HG03432 (cell line): Measurements from ENCODE around the gene TAS2R41.

ENCODE experiments used
- ATAC-seq: cut with Tn5 transposase; IDR thresholded peaks from one replicate; pipeline ENCODE4 v1.9.1; 2021; ENCODE audit warnings: mild to moderate bottlenecking, moderate library complexity; ENCODE audit not compliant: unreplicated experiment

Gene TAS2R41

DNA sequence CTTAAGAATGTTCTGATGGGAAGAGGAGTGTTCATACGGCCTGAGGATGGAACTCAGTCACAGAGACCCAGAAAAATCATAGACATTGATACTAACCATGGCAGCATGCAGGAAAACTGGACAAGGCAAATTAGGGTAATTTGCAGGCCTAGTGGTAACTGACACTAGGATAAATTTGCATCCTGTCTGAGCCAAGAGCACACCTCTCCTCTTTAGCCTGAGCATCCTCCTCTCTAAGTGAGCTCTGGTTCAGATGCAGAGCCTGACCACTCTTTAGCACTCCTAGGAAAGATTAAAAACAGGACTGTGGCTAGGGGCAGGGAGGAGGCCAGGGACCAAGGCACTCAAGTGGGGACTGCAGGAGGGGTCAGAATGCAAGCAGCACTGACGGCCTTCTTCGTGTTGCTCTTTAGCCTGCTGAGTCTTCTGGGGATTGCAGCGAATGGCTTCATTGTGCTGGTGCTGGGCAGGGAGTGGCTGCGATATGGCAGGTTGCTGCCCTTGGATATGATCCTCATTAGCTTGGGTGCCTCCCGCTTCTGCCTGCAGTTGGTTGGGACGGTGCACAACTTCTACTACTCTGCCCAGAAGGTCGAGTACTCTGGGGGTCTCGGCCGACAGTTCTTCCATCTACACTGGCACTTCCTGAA lies at the start of gene TAS2R41:
Gene TAS2R41, plus strand, starts transcription at position 373 of the 650 bp plus-strand sequence. Its CDS starts 0 bp downstream, at position 373.
- no peak for ATAC-seq

GRCh38 chr7:143429770-143430698 lies 47.6 kb upstream of the TAS2R41 start:
- no peak for ATAC-seq

- ATAC-seq: no peak
Measured at GRCh38 chr7:143431109-143431508, 46.6 kb upstream of the TAS2R41 start.

DNA sequence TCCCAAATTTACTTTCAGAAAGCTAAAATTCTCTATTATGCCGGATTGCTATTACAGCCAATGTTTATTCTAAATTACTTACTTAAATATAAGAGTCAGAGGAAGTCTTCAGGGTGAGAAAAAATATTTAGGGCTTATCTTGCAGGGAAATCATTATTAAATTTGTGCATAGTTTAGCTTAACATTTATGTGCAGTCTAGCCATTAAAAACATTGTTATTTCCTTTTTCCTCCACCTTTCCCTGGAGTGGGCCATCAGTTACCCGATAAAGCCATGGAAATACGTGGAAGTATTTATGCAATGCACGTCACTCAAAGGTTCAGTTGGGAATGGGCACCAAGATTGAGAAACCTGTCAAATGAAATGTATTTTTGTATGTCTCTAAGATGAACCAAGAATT lies 43.9 kb upstream of the TAS2R41 start:
- no peak for ATAC-seq

DNA sequence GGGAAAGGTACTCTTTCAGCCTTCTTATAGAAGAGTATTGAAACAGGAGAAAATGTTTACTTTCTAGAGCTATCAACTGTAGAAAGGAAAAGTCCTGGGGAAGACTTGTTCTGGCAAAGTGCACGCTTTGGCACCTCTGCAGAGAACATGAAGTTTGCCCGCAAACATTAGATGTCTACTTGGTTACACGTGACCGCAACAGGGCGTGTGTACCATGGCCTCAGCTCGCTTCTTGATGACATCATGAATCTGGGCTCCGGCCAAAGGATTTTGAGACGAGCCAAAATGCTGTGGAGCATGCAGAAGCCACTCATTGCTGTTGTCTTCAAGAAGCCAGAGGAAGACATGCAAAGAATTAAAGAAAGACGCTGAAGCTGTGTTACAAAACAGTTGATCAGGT lies 43.0 kb upstream of the TAS2R41 start:
- ATAC-seq: no peak

DNA sequence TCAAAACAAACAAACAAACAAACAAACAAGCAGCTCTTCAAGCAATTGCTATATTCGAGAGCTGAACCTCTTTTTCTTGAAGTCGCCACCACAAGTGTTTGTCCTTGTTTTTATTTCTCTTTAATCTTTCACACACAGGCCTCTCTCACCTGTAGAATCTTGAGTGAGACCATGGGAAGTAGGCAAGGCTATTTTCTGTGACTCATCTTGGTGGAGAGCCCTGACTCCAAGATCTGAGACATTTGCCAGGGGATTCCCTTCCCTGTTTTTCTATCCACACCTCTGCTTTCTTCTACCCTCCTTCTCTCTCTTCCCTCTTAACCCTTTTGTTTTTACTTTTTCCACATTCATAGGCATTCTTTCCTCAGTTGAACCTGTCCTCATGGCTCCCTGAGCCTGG lies 42.4 kb upstream of the TAS2R41 start:
- ATAC-seq: no peak

GRCh38 chr7:143436325-143436946 lies 41.2 kb upstream of the TAS2R41 start:
- peak; percentile 81 for ATAC-seq

- peak; percentile 37 for ATAC-seq
Measured at GRCh38 chr7:143437578-143437977, 40.1 kb upstream of the TAS2R41 start.

- no peak for ATAC-seq
Measured at GRCh38 chr7:143439866-143440265, 37.8 kb upstream of the TAS2R41 start.

- ATAC-seq: no peak
Measured at GRCh38 chr7:143443153-143443552, 34.5 kb upstream of the TAS2R41 start, which contains the start of gene TAS2R60. Gene TAS2R60, plus strand, starts transcription at chr7:143443453. Its CDS starts 0 bp downstream, at chr7:143443453.

DNA sequence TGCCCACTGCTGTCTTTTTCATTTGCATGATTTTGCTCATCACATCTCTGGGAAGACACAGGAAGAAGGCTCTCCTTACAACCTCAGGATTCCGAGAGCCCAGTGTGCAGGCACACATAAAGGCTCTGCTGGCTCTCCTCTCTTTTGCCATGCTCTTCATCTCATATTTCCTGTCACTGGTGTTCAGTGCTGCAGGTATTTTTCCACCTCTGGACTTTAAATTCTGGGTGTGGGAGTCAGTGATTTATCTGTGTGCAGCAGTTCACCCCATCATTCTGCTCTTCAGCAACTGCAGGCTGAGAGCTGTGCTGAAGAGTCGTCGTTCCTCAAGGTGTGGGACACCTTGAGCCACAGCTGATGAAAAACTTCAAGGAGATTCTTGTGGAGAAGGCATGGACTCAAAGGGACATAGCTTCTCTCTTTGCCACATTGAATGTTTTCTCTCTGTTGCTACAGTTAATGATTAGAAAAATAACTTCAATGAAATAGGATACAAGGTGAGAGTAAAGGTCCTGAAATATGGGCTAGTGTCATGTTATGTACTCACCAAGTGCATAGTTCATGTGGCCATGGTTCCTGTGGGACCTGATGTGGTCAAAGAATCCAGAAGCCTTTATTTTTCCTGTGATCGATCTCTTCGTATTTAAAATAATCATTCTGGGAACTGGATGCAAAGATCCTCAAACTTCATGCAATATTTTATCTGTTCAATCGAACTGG lies 33.5 kb upstream of the TAS2R41 start:
- ATAC-seq: no peak

GRCh38 chr7:143444785-143445184 lies 32.9 kb upstream of the TAS2R41 start:
- no peak for ATAC-seq

DNA sequence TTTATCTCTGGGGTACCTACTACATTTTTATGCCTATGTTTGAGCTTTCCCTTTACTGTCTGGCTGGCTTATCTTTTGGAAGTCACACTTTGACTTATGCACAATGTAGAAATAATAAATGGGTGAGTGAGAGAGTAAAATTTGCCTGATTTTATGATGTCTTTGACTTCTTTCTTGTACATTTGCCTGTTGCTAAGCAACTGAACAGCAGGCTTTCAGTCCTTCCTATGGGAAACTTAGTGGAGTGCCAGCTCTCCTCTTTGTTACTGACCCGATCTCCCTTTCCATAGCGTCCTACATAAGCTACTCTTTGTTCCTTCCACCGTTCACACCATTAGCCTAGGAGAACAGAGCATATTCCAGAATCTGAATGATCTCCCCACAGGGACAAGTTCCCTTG lies 30.2 kb upstream of the TAS2R41 start:
- no peak for ATAC-seq

DNA sequence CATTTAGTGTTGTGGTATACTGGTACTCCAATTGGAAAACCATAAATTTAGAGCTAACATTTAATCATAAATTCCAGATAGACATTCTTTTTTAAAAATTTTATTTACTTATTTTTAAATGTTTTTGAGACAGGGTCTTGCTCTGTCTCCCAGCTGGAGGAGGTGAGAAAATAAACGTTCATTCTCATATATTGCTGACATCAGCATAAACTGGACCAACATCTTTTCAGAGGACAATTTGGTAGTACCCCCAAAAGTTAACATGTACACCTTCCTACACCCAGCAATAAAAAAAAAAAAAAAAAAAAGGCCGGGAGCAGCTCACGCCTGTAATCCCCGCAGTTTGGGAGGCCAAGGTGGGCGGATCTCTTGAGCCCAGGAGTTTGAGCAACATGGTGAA lies 29.2 kb upstream of the TAS2R41 start:
- ATAC-seq: no peak

DNA sequence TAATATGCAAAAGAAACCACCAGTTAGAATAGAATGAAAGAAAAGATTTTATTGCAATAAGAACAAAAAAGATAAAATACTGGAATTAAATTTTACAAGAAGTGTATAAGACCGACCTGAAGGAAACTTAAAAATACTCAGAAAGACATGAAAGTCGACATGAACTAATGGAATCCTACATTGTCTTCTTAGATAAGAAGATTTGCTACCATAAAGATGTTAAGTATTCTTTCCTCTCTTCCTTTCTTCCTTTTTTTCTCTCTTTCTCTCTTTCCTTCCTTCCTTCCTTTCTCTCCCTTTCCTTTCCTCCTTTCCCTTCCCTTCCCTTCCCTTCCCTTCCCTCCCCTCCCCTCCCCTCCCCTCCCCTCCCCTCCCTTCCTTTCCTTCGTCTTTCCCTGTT lies 27.9 kb upstream of the TAS2R41 start:
- ATAC-seq: no peak

DNA sequence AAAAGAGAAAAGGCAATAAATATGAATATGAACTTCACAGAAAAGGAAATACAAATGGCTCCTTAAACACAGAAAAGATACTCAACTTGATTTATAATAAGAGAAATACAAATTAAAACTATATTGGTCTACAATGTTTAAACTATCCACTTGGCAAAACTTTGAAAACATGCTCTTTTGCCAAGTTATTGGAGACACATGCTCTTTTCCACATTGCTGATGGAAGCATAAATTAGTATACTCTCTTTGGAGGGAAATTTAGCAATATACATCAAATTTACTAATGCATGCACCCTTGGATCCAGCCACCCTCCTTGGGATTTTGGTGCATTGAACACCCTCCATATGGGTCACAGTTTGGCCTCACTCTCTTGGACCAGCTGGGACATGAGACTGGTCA lies 26.6 kb upstream of the TAS2R41 start:
- ATAC-seq: no peak

DNA sequence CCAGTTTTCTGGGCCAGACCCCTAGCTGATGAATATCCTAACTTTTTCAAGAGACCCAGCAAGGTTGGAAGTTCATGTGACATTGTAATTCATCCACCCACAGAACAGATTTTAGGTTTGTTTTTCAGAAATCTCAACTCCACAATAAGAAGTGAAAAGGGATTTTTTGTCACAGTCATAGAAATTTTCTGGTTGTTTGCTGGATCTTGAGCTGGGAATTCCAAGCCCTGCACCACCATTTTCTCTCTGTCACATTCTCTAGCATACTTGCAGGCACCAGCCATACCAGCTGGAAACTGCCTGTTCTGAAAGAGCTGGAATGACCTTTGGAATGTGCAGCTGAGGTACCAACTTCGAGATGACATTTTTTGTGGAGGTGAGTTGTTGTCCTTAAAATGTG lies 25.9 kb upstream of the TAS2R41 start:
- ATAC-seq: no peak

GRCh38 chr7:143452495-143452894 lies 25.2 kb upstream of the TAS2R41 start:
- ATAC-seq: no peak

DNA sequence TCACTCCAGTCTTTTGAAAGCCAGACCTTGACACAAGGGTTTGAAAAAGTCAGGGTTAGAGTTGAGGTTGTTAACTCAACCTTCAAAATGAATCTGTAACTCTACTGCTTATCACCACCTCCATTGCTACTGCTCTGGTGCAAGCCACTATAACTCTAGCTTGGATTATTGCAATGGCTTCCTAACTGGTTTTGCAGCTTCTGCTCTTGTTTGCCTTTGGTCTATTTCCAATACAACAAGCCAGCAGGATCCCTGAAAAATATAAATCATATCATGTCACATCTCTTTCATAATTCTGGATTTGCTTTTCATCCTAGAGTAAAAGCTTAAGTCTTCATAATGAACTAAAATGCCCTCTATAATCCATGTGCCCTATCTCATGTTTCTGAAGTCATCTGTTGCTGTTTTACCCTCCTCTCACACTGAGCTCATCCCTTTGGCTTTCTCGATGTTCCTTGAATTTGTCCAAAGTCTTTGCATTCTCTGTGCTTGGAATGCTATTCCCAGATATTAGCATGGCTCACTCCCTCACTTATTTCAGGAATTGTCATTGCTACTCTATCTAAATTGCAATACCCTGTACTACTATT lies 23.5 kb upstream of the TAS2R41 start:
- no peak for ATAC-seq

DNA sequence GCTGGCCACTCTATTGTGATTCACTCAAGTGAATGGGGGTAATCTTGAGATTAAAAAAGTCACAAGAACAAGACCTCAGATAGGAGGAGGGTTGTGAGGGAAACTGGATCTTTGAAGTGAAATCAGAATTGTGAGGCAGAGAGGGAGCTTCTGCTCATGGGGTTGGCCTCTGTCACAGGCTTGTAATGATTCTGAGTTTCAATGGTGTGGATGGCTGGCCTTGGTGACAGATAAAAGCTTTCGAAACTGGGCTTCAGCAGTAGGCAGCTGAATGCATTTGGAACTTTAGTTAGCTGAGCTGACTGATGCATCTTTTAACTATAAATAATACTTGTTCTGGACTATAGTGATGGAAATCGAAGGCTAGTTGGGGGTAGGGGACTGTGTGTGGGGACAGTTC lies 22.2 kb upstream of the TAS2R41 start:
- no peak for ATAC-seq

DNA sequence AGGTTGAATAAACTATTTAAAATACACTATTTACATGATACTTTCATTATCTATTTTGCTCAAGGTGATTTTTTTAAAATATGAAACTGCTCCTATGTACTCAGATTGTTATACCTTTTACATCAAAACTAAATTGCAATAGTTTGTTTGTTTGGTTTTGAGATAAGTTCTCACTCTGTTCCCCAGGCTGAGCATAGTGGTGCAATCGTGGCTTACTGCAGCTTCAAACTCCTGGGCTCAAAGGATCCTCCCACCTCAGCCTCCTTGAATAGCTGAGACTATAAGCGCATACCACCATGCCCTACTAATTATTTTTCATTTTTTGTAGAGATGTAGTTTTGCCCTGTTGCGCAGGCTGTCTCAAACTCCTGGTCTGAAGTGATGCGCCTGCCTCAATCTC lies 21.7 kb upstream of the TAS2R41 start:
- no peak for ATAC-seq
